T-cell (primary cell): ENCODE data around the gene FAM89B. TPM values are rescaled to one million over a fixed set of nuclear protein-coding genes. Genes with fewer than 3 reads are reported as not detected.

Source experiments
- ATAC-seq, 4 experiments: fragments of 200-7000 bp in 3 of 4; fragments of 150-1000 bp in 1 of 4; cut with Tn5 transposase; replicated peaks in 1 of 4; 1 replicate in 3 of 4; 2 replicates in 1 of 4; pipeline ENCODE4 v1.10.0; 2021; ENCODE audit warnings: moderate library complexity in 3 of 4, mild to moderate bottlenecking in 2 of 4, moderate number of reproducible peaks in 1 of 4
- CTCF ChIA-PET, 2 donors: fragments of 300-600 bp; sonication (Branson Sonifier 250); formaldehyde crosslinking; loops; one replicate each; lab custom pipeline; 2022; ENCODE audit warnings: antibody characterized with exemption in 2 of 2; lab: Charles Lee
- POLR2A ChIA-PET, 2 donors: fragments of 300-600 bp; sonication (Branson Sonifier 250); formaldehyde crosslinking; loops; one replicate each; lab custom pipeline; 2022; ENCODE audit warnings: antibody characterized with exemption in 2 of 2; lab: Charles Lee
- DNase-seq, 35 experiments: peaks; one replicate each; pipeline versions ENCODE4 v3.0.0 to v3.0.0-alpha.2; 2013 to 2023
- H3K27ac ChIP-seq: one replicate; pipeline ENCODE4 v1.5.1; 2013; ENCODE audit warnings: low read length
- H3K27me3 ChIP-seq, 2 experiments: replicated peaks in 1 of 2; 1 replicate in 1 of 2; 2 replicates in 1 of 2; pipeline versions ENCODE4 v1.6.1 to v1.7.0; 2013; ENCODE audit warnings: low read length in 1 of 2, mixed read lengths in 1 of 2; ENCODE audit not compliant: control insufficient read depth in 2 of 2, insufficient read depth in 2 of 2; ENCODE audit errors: extremely low read depth in 1 of 2
- H3K36me3 ChIP-seq, 2 donors: 1 replicate in 1 of 2; 2 replicates in 1 of 2; pipeline versions ENCODE4 v1.6.1 to v1.7.0; 2013; ENCODE audit warnings: low read length in 1 of 2; ENCODE audit not compliant: control insufficient read depth in 2 of 2, insufficient read depth in 1 of 2; ENCODE audit errors: extremely low read depth in 1 of 2
- H3K4me1 ChIP-seq, 2 experiments: 1 replicate in 1 of 2; 2 replicates in 1 of 2; pipeline versions ENCODE4 v1.6.1 to v1.7.0; 2013; ENCODE audit warnings: low read length in 2 of 2, mixed read lengths in 1 of 2; ENCODE audit not compliant: insufficient read depth in 2 of 2, control insufficient read depth in 1 of 2; ENCODE audit errors: extremely low read depth in 1 of 2
- H3K4me3 ChIP-seq, 2 donors: 1 replicate in 1 of 2; 2 replicates in 1 of 2; pipeline versions ENCODE4 v1.5.1 to v1.7.0; 2013; ENCODE audit warnings: mild to moderate bottlenecking in 2 of 2, low read length in 1 of 2, moderate library complexity in 1 of 2; ENCODE audit not compliant: control insufficient read depth in 1 of 2; ENCODE audit errors: extremely low read depth in 1 of 2
- H3K9me3 ChIP-seq: 2 replicates; pipeline ENCODE4 v1.7.0; 2013
- H3K27ac Mint-ChIP-seq, 2 donors: one replicate each; pipeline ENCODE4 v1.8.0; 2020 to 2021; ENCODE audit warnings: mild to moderate bottlenecking in 2 of 2, mixed read lengths in 2 of 2
- H3K27me3 Mint-ChIP-seq, 2 donors: one replicate each; pipeline ENCODE4 v1.8.0; 2021 to 2022; ENCODE audit warnings: mixed read lengths in 2 of 2
- H3K36me3 Mint-ChIP-seq: one replicate; pipeline ENCODE4 v1.8.0; 2021; ENCODE audit warnings: mixed read lengths
- H3K4me1 Mint-ChIP-seq, 3 donors: one replicate each; pipeline ENCODE4 v1.8.0; 2020 to 2022; ENCODE audit warnings: mixed read lengths in 3 of 3, mild to moderate bottlenecking in 1 of 3
- H3K4me3 Mint-ChIP-seq, 3 donors: one replicate each; pipeline ENCODE4 v1.8.0; 2020 to 2022; ENCODE audit warnings: mild to moderate bottlenecking in 3 of 3, mixed read lengths in 3 of 3, moderate library complexity in 3 of 3
- H3K9me3 Mint-ChIP-seq, 3 donors: one replicate each; pipeline ENCODE4 v1.8.0; 2020 to 2022; ENCODE audit warnings: mixed read lengths in 3 of 3
- WGBS: methylation state at CpG from one replicate; pipeline ENCODE4 v1.1.5; 2013; ENCODE audit warnings: missing lambda C conversion rate; ENCODE audit not compliant: insufficient coverage; 5-methylcytosine and 5-hydroxymethylcytosine counted together
- total RNA-seq, 35 experiments: library from RNA in 6 of 35; stranded (reverse) in 6 of 35; fragments of 120-200 nt in 1 of 35; gene quantifications; one replicate each; pipeline versions ENCODE4 v1.2.1 to v1.2.4 and lab custom pipeline; 2013 to 2026

Gene FAM89B
- total RNA-seq, 5 donors from 2014 or later (not counting 1 experiment from before 2014, with no cell fraction given) = 36.3 to 72.9 (median 69.3) TPM

DNA sequence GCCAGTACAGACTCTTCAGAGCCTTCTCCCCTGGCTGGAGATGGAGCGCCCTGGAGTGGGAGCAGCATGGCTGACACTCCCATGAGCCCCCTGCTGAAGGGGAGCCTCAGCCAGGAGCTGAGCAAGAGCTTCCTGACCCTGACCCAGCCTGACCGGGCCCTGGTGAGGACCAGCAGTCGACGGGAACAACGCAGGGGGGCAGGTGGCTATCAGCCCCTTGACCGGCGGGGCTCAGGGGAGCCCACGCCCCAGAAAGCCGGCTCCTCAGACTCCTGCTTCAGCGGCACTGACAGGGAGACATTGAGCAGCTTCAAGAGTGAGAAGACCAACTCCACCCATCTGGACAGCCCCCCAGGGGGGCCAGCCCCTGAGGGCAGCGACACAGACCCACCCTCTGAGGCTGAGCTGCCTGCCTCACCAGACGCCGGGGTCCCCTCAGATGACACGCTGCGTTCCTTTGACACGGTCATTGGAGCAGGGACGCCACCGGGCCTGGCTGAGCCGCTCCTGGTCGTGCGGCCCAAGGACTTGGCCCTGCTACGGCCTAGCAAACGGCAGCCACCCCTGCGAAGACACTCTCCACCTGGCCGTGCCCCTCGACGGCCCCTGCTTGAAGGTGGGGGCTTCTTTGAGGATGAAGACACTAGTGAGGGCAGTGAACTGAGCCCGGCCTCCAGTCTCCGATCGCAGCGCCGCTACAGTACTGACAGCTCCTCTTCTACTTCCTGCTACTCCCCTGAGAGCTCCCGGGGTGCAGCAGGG, 45.8 kb downstream of the FAM89B start:
- ATAC-seq (no peak), DNase-seq (no peak)
- peaks cover 13 to 59% of the 10 kb centered on the region in 2 experiments for H3K4me1 ChIP-seq
- no peak overlapping the region for H3K4me3 ChIP-seq
- H3K4me1 Mint-ChIP-seq = peaks cover 19 to 38% (median 25%) of the 10 kb centered on the region in 3 donors
- WGBS = 97% methylated on average over 22 of the region's 33 CpGs
- H3K27me3 Mint-ChIP-seq = no peaks in the 10 kb centered on the region
- CTCF ChIA-PET = no interaction called here
- H3K27ac Mint-ChIP-seq = no peak overlapping the region
- no peaks in the 10 kb centered on the region for H3K9me3 ChIP-seq
- H3K27me3 ChIP-seq = no peaks in the 10 kb centered on the region
- peaks cover 11 to 60% of the 10 kb centered on the region in 2 donors for H3K36me3 ChIP-seq
- H3K36me3 Mint-ChIP-seq = peaks cover 12% of the 10 kb centered on the region
- no peaks in the 10 kb centered on the region for H3K9me3 Mint-ChIP-seq
- peak overlapping the region; percentile 17 to 91 (median 91) for H3K4me3 Mint-ChIP-seq
- POLR2A ChIA-PET = interaction anchor here in 1 of 2 donors (0.5 kb wide), 1 partner anchor 42 kb away, joined by 7 read pairs; no protein-coding TSS in a partner anchor
- H3K27ac ChIP-seq = no peak overlapping the region

DNA sequence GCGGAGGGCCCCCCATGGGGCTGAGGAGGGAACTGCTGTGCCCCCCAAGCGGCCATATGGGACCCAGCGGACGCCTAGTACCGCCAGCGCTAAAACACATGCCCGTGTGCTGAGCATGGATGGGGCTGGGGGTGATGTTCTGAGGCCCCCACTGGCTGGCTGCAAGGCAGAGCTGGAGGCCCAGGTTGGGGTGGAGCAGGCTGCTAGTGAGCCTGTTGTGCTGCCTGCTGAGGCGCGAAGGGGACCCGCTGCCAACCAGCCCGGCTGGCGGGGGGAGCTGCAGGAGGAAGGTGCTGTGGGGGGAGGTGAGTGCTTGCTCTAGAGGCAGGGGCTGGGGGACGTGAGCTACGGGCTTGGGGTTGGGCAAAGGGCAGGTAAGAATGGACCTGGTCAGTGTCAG, 46.4 kb downstream of the FAM89B start:
- peaks cover 12% of the 10 kb centered on the region for H3K36me3 Mint-ChIP-seq
- H3K4me3 Mint-ChIP-seq = peak overlapping the region in 1 of 3 donors; percentile 31
- ChIA-PET POLR2A (no interaction called here), CTCF (no interaction called here)
- 96% methylated on average over 14 of the region's 14 CpGs for WGBS
- H3K27ac ChIP-seq = no peak overlapping the region
- H3K36me3 ChIP-seq = peaks cover 17 to 66% of the 10 kb centered on the region in 2 donors
- DNase-seq = no peak
- H3K27me3 Mint-ChIP-seq = no peaks in the 10 kb centered on the region
- H3K4me1 ChIP-seq = peaks cover 13 to 53% of the 10 kb centered on the region in 2 experiments
- peaks cover 19 to 36% (median 27%) of the 10 kb centered on the region in 3 donors for H3K4me1 Mint-ChIP-seq
- no peaks in the 10 kb centered on the region for H3K9me3 ChIP-seq
- H3K4me3 ChIP-seq = no peak overlapping the region
- no peaks in the 10 kb centered on the region for H3K27me3 ChIP-seq
- H3K27ac Mint-ChIP-seq = peak overlapping the region in 1 of 2 donors; percentile 6
- ATAC-seq = no peak
- H3K9me3 Mint-ChIP-seq = no peaks in the 10 kb centered on the region

DNA sequence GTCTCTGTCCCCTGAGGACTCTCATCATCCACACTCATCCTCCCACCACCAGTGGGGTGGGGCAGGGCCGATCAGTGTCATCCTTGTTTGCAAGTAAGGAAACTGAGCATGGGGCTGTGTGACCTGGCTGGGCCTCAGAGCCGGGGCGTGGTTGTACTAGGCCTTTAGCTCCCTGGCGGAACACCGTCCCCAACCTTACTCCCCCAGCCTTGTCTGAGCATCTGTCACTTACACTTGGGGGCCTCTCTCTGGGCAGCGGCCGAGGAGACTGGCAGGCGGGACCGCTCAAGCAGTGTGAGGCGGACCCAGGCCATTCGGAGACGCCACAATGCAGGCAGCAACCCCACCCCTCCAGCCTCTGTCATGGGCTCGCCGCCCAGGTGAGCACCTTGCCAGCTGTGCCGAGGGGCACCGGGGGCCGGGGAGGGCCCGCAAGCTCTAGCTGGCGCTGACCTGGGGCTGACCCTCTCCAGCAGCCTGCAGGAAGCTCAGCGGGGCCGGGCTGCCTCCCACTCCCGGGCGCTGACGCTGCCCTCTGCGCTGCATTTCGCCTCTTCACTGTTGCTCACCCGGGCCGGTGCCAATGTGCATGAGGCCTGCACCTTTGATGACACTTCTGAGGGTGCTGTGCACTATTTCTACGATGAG, 47.1 kb downstream of the FAM89B start:
- no peak overlapping the region for H3K4me3 ChIP-seq
- peaks cover 19 to 34% (median 27%) of the 10 kb centered on the region in 3 donors for H3K4me1 Mint-ChIP-seq
- ChIA-PET CTCF (no interaction called here), POLR2A (no interaction called here)
- H3K27ac Mint-ChIP-seq = no peak overlapping the region
- no peak for DNase-seq
- H3K9me3 Mint-ChIP-seq = no peaks in the 10 kb centered on the region
- H3K27me3 Mint-ChIP-seq = no peaks in the 10 kb centered on the region
- H3K9me3 ChIP-seq = no peaks in the 10 kb centered on the region
- WGBS = 96% methylated on average over 26 of the region's 29 CpGs
- peaks cover 12% of the 10 kb centered on the region for H3K36me3 Mint-ChIP-seq
- H3K4me3 Mint-ChIP-seq = peak overlapping the region in 2 of 3 donors; percentile 21 to 24
- no peak for ATAC-seq
- peaks cover 21 to 73% of the 10 kb centered on the region in 2 donors for H3K36me3 ChIP-seq
- H3K27me3 ChIP-seq = no peaks in the 10 kb centered on the region
- peaks cover 13 to 53% of the 10 kb centered on the region in 2 experiments for H3K4me1 ChIP-seq
- H3K27ac ChIP-seq = no peak overlapping the region

DNA sequence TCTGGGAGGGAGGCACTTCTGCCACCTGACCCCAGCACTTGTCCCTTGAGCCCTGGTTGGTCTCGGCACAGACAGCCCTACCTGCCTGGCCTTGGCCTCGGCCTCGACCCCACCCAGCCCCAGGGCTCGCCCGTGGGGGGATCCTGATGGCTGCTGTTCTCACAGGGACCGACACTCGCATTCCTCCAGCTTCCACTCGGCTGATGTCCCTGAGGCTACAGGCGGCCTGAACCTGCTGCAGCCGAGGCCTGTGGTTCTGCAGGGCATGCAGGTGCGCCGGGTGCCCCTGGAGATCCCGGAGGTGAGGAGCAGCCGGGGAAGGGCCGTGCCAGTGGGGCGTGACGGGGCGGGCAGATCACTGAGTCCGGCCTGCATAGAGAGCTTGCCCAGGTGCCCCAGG, 48.3 kb downstream of the FAM89B start:
- Mint-ChIP-seq H3K27me3 (no peaks in the 10 kb centered on the region), H3K4me3 (no peak overlapping the region), H3K4me1 (peaks cover 19 to 32% (median 28%) of the 10 kb centered on the region in 3 donors), H3K27ac (no peak overlapping the region), H3K9me3 (no peaks in the 10 kb centered on the region), H3K36me3 (peaks cover 12% of the 10 kb centered on the region)
- DNase-seq = no peak
- Histone ChIP-seq H3K4me3 (no peak overlapping the region), H3K4me1 (peaks cover 11 to 49% of the 10 kb centered on the region in 2 experiments), H3K36me3 (peaks cover 25 to 84% of the 10 kb centered on the region in 2 donors), H3K27me3 (no peaks in the 10 kb centered on the region), H3K27ac (no peak overlapping the region), H3K9me3 (no peaks in the 10 kb centered on the region)
- CTCF ChIA-PET = no interaction called here
- 96% methylated on average over 16 of the region's 19 CpGs for WGBS
- ATAC-seq = no peak
- POLR2A ChIA-PET = no interaction called here

DNA sequence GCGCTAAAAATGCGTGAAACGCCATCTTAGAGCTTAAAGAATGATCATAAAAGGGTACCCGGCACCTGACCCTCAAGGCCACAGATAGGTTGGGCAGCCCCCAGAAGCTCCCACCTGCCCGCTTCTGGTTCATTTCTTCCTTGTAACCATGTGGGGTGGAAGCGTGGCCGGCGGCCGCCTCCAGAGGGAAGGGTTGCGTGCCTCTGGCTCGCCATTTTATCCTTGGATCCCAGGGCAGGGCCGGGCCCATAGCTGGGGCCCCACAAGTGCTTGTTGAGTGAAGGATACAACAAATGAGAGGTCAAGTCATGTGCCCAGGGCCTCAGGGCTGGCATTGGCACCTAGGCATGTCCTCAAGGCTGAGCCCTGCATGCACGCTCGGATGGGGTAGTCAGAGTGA, 49.1 kb downstream of the FAM89B start:
- peaks cover 24 to 35% (median 32%) of the 10 kb centered on the region in 3 donors for H3K4me1 Mint-ChIP-seq
- H3K4me3 Mint-ChIP-seq = no peak overlapping the region
- Histone ChIP-seq H3K4me1 (peaks cover 7 to 53% of the 10 kb centered on the region in 2 experiments), H3K4me3 (no peak overlapping the region), H3K27ac (no peak overlapping the region), H3K9me3 (no peaks in the 10 kb centered on the region), H3K27me3 (no peaks in the 10 kb centered on the region), H3K36me3 (peaks cover 28 to 91% of the 10 kb centered on the region in 2 donors)
- 100% methylated on average over 8 of the region's 14 CpGs for WGBS
- no peak for DNase-seq
- H3K36me3 Mint-ChIP-seq = peaks cover 17% of the 10 kb centered on the region
- POLR2A ChIA-PET = interaction anchor here in 1 of 2 donors (0.6 kb wide), 1 partner anchor 204 kb away, joined by 8 read pairs; no protein-coding TSS in a partner anchor
- no peaks in the 10 kb centered on the region for H3K27me3 Mint-ChIP-seq
- no peak overlapping the region for H3K27ac Mint-ChIP-seq
- no peaks in the 10 kb centered on the region for H3K9me3 Mint-ChIP-seq
- no peak for ATAC-seq
- CTCF ChIA-PET = no interaction called here

DNA sequence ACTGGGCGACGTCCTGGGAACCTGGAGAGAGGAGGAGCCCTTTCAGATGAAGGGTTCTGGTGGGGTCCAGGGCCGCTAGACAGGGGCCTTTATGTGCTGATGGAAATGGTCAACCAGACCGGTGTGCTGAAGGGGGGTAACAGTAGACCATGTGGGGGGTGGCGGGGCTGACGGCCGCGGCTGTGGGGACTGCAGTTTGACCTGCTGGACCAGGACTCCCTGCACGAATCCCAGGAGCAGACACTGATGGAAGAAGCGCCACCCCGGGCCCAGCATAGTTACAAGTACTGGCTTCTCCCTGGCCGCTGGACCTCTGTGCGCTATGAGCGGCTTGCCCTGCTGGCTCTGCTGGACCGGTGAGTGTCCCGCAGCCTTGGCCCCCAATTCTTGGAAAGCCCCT, 49.7 kb downstream of the FAM89B start:
- no peak overlapping the region for H3K4me3 ChIP-seq
- no peak overlapping the region for H3K27ac ChIP-seq
- ChIA-PET CTCF (no interaction called here), POLR2A (interaction anchor here in 1 of 2 donors (0.7 kb wide), 2 partner anchors 45 to 111 kb away, joined by 3 to 4 read pairs; no protein-coding TSS in a partner anchor)
- Mint-ChIP-seq H3K36me3 (peaks cover 17% of the 10 kb centered on the region), H3K9me3 (no peaks in the 10 kb centered on the region), H3K4me3 (no peak overlapping the region), H3K4me1 (peaks cover 18 to 29% (median 27%) of the 10 kb centered on the region in 3 donors), H3K27ac (no peak overlapping the region), H3K27me3 (no peaks in the 10 kb centered on the region)
- DNase-seq (no peak), ATAC-seq (no peak)
- H3K36me3 ChIP-seq = peaks cover 33 to 95% of the 10 kb centered on the region in 2 donors
- H3K4me1 ChIP-seq = peaks cover 2 to 50% of the 10 kb centered on the region in 2 experiments
- no peaks in the 10 kb centered on the region for H3K9me3 ChIP-seq
- H3K27me3 ChIP-seq = no peaks in the 10 kb centered on the region
- WGBS = 96% methylated on average over 15 of the region's 16 CpGs
